Thyroid gland (tissue), 4 donors: ENCODE measurements around the gene SESN1.

Experiments used
- POLR2A ChIP-seq, 2 donors: fragments of 450-650 bp; IDR thresholded peaks; one replicate each; pipeline ENCODE4 v1.6.1; 2017; ENCODE audit warnings: antibody characterized with exemption in 2 of 2, mild to moderate bottlenecking in 2 of 2, moderate library complexity in 1 of 2
- TF ChIP-seq, protein P1 (sequence below), 6 experiments: fragments of 200-600 bp in 3 of 6; fragments of 450-650 bp in 3 of 6; sonication (generic) in 3 of 6; IDR thresholded peaks; one replicate each; pipeline ENCODE4 v1.5.1; 2016 to 2019; ENCODE audit warnings: antibody characterized with exemption in 6 of 6, mild to moderate bottlenecking in 2 of 6, inconsistent platforms in 1 of 6, moderate library complexity in 1 of 6

DNA sequence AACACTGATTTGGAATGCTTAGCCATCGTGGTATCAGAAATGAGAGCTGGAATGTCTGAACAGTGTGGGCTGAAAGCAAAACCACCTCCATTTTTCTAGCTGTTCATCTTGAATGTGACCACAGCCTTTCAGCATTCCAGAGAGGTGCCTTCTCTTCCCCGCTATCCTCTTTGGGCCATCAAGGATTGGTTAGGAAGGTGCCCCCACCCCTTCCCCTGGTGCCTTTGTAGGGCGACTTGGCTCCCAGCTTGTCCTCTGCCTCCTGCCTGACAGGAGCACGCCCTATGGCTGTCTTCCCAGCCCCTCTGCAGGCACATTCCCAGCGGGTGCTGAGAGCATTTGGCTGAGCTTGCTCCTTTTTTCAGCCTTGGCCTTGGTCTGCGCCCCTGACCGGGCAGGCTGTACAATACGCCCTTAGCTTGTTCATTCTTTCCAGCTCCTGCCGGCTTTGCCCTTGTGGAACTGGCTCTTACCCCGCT is 148.9 kb downstream of the SESN1 start:
- TF ChIP-seq, protein P1, sequence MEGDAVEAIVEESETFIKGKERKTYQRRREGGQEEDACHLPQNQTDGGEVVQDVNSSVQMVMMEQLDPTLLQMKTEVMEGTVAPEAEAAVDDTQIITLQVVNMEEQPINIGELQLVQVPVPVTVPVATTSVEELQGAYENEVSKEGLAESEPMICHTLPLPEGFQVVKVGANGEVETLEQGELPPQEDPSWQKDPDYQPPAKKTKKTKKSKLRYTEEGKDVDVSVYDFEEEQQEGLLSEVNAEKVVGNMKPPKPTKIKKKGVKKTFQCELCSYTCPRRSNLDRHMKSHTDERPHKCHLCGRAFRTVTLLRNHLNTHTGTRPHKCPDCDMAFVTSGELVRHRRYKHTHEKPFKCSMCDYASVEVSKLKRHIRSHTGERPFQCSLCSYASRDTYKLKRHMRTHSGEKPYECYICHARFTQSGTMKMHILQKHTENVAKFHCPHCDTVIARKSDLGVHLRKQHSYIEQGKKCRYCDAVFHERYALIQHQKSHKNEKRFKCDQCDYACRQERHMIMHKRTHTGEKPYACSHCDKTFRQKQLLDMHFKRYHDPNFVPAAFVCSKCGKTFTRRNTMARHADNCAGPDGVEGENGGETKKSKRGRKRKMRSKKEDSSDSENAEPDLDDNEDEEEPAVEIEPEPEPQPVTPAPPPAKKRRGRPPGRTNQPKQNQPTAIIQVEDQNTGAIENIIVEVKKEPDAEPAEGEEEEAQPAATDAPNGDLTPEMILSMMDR (IDR thresholded peaks at IDR 0.05) = no peak
- TF ChIP-seq POLR2A (IDR thresholded peaks at IDR 0.05) = peak in 1 of 2 donors; percentile 69
